Upper lobe of left lung (tissue), 6 donors: ENCODE measurements around the gene TAAR1. TPM values are rescaled to one million over a fixed set of nuclear protein-coding genes. Genes with fewer than 3 reads are reported as not detected.

Experiments
- ATAC-seq, 2 donors: fragments of 200-7000 bp; cut with Tn5 transposase; one replicate each; pipeline ENCODE4 v1.9.1; 2022; ENCODE audit warnings: mild to moderate bottlenecking in 2 of 2, moderate library complexity in 2 of 2; ENCODE audit not compliant: low FRiP score in 2 of 2
- DNase-seq, 2 donors: peaks; one replicate each; pipeline ENCODE4 v3.0.0-alpha.2; 2019 to 2020
- H3K27ac ChIP-seq, 4 donors: fragments of 200-600 bp; sonication (generic); one replicate each; pipeline ENCODE4 v1.5.1; 2016 to 2019
- H3K27me3 ChIP-seq, 4 donors: fragments of 200-600 bp; sonication (generic); one replicate each; pipeline ENCODE4 v1.5.1; 2017 to 2019
- H3K36me3 ChIP-seq, 4 donors: fragments of 200-600 bp; sonication (generic); one replicate each; pipeline ENCODE4 v1.5.1; 2016 to 2019
- H3K4me1 ChIP-seq, 4 donors: fragments of 200-600 bp; sonication (generic); one replicate each; pipeline ENCODE4 v1.5.1; 2018 to 2019
- H3K4me3 ChIP-seq, 4 donors: fragments of 200-600 bp; sonication (generic); one replicate each; pipeline ENCODE4 v1.5.1; 2017 to 2019; ENCODE audit warnings: mild to moderate bottlenecking in 2 of 4, moderate library complexity in 1 of 4
- H3K9me3 ChIP-seq, 4 donors: fragments of 200-600 bp; sonication (generic); one replicate each; pipeline ENCODE4 v1.5.1; 2018 to 2019
- CTCF ChIP-seq, 6 experiments: fragments of 450-650 bp in 4 of 6; fragments of 200-600 bp in 2 of 6; sonication (generic) in 2 of 6; IDR thresholded peaks; one replicate each; pipeline ENCODE4 v1.5.1; 2016 to 2019; ENCODE audit warnings: antibody characterized with exemption in 6 of 6
- EP300 ChIP-seq, 4 donors: sonication (generic); formaldehyde crosslinking; IDR thresholded peaks; one replicate each; pipeline ENCODE4 v1.5.1; 2017; ENCODE audit warnings: antibody characterized with exemption in 4 of 4, control low read depth in 2 of 4
- POLR2A ChIP-seq, 4 donors: fragments of 450-650 bp; IDR thresholded peaks; one replicate each; pipeline ENCODE4 v1.5.1; 2016 to 2017; ENCODE audit warnings: antibody characterized with exemption in 4 of 4, mild to moderate bottlenecking in 2 of 4
- POLR2AphosphoS5 ChIP-seq, 2 donors: sonication (generic); formaldehyde crosslinking; IDR thresholded peaks; one replicate each; pipeline ENCODE4 v1.5.1; 2017; ENCODE audit warnings: antibody characterized with exemption in 2 of 2
- WGBS, 2 donors: methylation state at CpG; one replicate each; pipeline ENCODE4 v1.1.5; 2017 to 2018; 5-methylcytosine and 5-hydroxymethylcytosine counted together
- total RNA-seq, 6 donors: library from RNA; depleted of rRNA in 4 of 6; stranded (reverse); fragments of >200 nt in 4 of 6; gene quantifications; one replicate each; pipeline versions ENCODE4 v1.1.0 to v1.2.1, GENCODE V29; 2016 to 2021
- donor health status: DM: no; HTN: no; CAD: no; lungs with moderate emphysema.
- donor health status: DM: no; HTN: yes; CAD: no; lungs with severe emphysema.

Gene TAAR1
- total RNA-seq, 6 donors from 2014 or later: not detected

GRCh38 chr6:132695773-132696172 is 36.8 kb upstream of the TAAR1 start:
- Histone ChIP-seq H3K27ac (no peak overlapping the region), H3K4me3 (no peak overlapping the region), H3K27me3 (no peaks in the 10 kb centered on the region), H3K9me3 (peaks cover 0 to 11% (median 4%) of the 10 kb centered on the region in 4 donors), H3K4me1 (peaks cover 0 to 9% (median 0%) of the 10 kb centered on the region in 4 donors), H3K36me3 (no peaks in the 10 kb centered on the region)
- ATAC-seq (no peak), DNase-seq (no peak)
- TF ChIP-seq EP300 (IDR thresholded peaks at IDR 0.05) (no peak), CTCF (IDR thresholded peaks at IDR 0.05) (no peak), POLR2AphosphoS5 (IDR thresholded peaks at IDR 0.05) (no peak), POLR2A (IDR thresholded peaks at IDR 0.05) (no peak)
- WGBS, 2 donors: 44 to 57% methylated on average over 1 of the region's 1 CpG

DNA sequence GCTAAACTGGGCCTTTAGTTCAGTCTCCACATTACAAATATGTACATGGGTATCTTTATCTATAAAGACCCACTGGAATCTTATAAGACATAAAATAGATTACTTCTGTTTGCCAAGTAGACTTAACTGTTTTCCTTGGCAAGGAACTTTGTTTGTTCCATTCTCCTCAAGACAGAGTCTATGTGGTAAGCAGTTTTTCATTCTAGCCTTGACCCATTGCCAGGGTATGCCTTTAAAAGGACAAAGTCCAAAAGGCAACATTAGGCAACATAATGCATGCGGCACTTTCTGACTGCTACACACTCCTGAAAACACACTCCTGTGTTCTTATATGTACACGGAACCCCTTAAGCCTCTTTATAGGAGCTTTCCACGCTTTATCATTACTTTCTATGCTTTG is 34.5 kb upstream of the TAAR1 start:
- no peak overlapping the region for H3K27ac ChIP-seq
- no peak for ATAC-seq
- WGBS, 2 donors: 56 to 81% methylated on average over 3 of the region's 3 CpGs

DNA sequence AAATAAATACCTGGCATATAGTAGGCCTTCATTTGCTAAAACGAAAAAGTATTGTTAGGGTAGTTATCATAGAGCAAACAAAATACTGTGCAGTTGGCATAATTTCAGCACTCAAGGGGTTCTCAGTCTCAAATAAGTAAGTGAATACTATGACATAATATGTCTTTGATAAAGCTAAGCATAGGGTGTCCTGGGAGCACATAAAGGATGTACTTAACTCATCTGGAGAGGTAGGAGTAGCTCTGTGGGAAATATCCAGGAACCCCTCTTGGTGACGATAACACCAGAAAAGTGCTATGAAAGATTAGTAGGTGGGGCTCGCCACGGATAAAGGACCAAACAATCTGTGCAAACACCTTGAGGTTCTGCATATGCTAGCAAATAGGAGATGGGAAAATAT is 31.7 kb upstream of the TAAR1 start:
- WGBS, 2 donors: 53 to 80% methylated on average over 4 of the region's 4 CpGs
- Histone ChIP-seq H3K36me3 (no peaks in the 10 kb centered on the region), H3K27me3 (no peaks in the 10 kb centered on the region), H3K4me1 (peaks cover 0 to 14% (median 0%) of the 10 kb centered on the region in 4 donors), H3K4me3 (no peak overlapping the region), H3K9me3 (no peaks in the 10 kb centered on the region), H3K27ac (no peak overlapping the region)
- no peak for TF ChIP-seq EP300 (IDR thresholded peaks at IDR 0.05)
- no peak for TF ChIP-seq POLR2A (IDR thresholded peaks at IDR 0.05)
- no peak for TF ChIP-seq CTCF (IDR thresholded peaks at IDR 0.05)
- TF ChIP-seq POLR2AphosphoS5 (IDR thresholded peaks at IDR 0.05): no peak
- DNase-seq: no peak
- ATAC-seq: no peak

More for the DNA sequence above, 34.5 kb upstream of the TAAR1 start:
- Histone ChIP-seq H3K27me3 (no peaks in the 10 kb centered on the region), H3K4me1 (peaks cover 0 to 9% (median 0%) of the 10 kb centered on the region in 4 donors), H3K36me3 (no peaks in the 10 kb centered on the region), H3K9me3 (peaks cover 0 to 11% (median 4%) of the 10 kb centered on the region in 4 donors), H3K4me3 (no peak overlapping the region)
- DNase-seq: no peak
- no peak for TF ChIP-seq POLR2AphosphoS5 (IDR thresholded peaks at IDR 0.05)
- no peak for TF ChIP-seq EP300 (IDR thresholded peaks at IDR 0.05)
- no peak for TF ChIP-seq CTCF (IDR thresholded peaks at IDR 0.05)
- TF ChIP-seq POLR2A (IDR thresholded peaks at IDR 0.05): no peak

DNA sequence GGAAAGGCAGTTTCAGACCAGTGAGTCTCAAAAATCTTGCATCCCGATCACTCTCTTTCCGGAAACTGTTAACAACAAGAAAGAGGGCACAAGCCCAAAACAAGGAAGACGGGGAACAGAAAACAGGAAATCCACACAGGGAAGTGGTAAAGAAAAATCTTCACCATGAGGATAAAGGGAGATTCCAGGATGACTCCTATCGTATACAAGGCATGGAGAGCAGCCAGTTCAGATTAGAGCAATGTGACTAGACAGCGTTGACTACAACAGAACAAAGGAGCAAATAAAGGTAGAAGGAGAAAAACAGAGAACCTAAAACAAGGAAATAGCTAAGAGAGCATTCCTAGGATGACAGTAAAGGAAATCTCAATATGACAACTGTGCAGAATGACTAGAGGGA is 28.3 kb upstream of the TAAR1 start:
- TF ChIP-seq EP300 (IDR thresholded peaks at IDR 0.05) (no peak), POLR2AphosphoS5 (IDR thresholded peaks at IDR 0.05) (no peak), CTCF (IDR thresholded peaks at IDR 0.05) (no peak), POLR2A (IDR thresholded peaks at IDR 0.05) (no peak)
- ATAC-seq (no peak), DNase-seq (no peak)
- Histone ChIP-seq H3K9me3 (no peaks in the 10 kb centered on the region), H3K27ac (no peak overlapping the region), H3K4me3 (no peak overlapping the region), H3K36me3 (no peaks in the 10 kb centered on the region), H3K27me3 (no peaks in the 10 kb centered on the region), H3K4me1 (peaks cover 0 to 5% (median 0%) of the 10 kb centered on the region in 4 donors)
- 56% methylated on average over 5 of the region's 5 CpGs for WGBS, 2 donors

- H3K4me1 ChIP-seq: peaks cover 0 to 5% (median 0%) of the 10 kb centered on the region in 4 donors
- no peaks in the 10 kb centered on the region for H3K27me3 ChIP-seq
- no peak overlapping the region for H3K4me3 ChIP-seq
- WGBS, 2 donors: 87 to 97% methylated on average over 3 of the region's 3 CpGs
- no peaks in the 10 kb centered on the region for H3K9me3 ChIP-seq
- H3K36me3 ChIP-seq: no peaks in the 10 kb centered on the region
- DNase-seq (no peak), ATAC-seq (no peak)
- no peak overlapping the region for H3K27ac ChIP-seq
- no peak for TF ChIP-seq POLR2A (IDR thresholded peaks at IDR 0.05)
- no peak for TF ChIP-seq CTCF (IDR thresholded peaks at IDR 0.05)
- no peak for TF ChIP-seq EP300 (IDR thresholded peaks at IDR 0.05)
Observed at GRCh38 chr6:132686531-132686930, 27.5 kb upstream of the TAAR1 start.
